GM04503 (cell line): Measurements from ENCODE around the gene P3H3.
"Not testable (repeated sequence)": the region's sequence is repeated elsewhere in the genome, so short reads cannot be mapped to it uniquely, and the experiment has no call there.

ENCODE experiments used
- DNase-seq: peaks from one replicate; pipeline ENCODE4 v3.0.0-alpha.2; 2012; ENCODE audit warnings: low read depth

The P3H3 gene

GRCh38 chr12:6867413-6868210, 39.4 kb downstream of the P3H3 start, which contains the start of gene TPI1:
TSS of gene TPI1 (plus strand) at chr12:6867531. CDS start at chr12:6867567, 36 bp downstream.
- DNase-seq, result no peak

DNA sequence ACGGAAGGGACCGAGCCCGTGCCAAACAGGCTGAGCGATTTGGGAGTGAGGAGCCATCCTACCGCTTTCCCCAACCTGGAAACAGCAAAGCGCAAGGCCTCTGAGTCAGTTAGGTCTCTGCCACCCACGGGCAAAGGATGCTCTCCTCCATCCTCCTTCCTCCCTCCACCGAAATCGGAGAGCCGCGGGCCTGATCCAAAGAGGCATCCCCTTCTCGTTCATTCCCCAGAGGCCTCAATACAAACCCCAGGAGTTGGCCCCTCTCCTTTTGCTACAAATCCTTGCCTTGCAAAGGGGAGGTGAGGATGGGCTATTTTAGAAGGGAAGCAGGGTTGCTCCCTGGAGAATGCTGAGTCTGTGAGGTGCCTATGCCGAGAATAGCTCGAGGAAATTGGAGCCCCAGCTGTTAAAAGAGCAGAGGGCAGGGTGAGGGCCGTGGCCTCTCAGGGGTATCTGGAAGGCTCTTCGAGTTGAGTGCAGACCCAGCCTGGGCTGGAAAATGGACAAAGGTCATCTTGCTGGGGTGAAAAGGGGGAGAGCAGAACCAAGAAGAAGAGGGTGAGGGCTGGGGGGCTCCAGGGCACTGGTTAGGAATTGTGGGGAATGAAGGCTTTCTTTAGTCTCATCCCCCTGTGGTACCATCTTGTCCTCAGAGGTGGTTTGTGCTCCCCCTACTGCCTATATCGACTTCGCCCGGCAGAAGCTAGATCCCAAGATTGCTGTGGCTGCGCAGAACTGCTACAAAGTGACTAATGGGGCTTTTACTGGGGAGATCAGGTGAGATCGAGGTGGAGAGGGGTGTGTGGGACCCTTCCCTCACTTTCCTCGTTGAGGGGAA, 40.2 kb downstream of the P3H3 start:
- no peak for DNase-seq

GRCh38 chr12:6869049-6870021, 41.1 kb downstream of the P3H3 start:
- DNase-seq, result no peak

DNA sequence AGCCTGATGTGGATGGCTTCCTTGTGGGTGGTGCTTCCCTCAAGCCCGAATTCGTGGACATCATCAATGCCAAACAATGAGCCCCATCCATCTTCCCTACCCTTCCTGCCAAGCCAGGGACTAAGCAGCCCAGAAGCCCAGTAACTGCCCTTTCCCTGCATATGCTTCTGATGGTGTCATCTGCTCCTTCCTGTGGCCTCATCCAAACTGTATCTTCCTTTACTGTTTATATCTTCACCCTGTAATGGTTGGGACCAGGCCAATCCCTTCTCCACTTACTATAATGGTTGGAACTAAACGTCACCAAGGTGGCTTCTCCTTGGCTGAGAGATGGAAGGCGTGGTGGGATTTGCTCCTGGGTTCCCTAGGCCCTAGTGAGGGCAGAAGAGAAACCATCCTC, 42.1 kb downstream of the P3H3 start:
- DNase-seq, result not testable (repeated sequence)

- no peak for DNase-seq
Observed at GRCh38 chr12:6871052-6871957, 43.1 kb downstream of the P3H3 start.

DNA sequence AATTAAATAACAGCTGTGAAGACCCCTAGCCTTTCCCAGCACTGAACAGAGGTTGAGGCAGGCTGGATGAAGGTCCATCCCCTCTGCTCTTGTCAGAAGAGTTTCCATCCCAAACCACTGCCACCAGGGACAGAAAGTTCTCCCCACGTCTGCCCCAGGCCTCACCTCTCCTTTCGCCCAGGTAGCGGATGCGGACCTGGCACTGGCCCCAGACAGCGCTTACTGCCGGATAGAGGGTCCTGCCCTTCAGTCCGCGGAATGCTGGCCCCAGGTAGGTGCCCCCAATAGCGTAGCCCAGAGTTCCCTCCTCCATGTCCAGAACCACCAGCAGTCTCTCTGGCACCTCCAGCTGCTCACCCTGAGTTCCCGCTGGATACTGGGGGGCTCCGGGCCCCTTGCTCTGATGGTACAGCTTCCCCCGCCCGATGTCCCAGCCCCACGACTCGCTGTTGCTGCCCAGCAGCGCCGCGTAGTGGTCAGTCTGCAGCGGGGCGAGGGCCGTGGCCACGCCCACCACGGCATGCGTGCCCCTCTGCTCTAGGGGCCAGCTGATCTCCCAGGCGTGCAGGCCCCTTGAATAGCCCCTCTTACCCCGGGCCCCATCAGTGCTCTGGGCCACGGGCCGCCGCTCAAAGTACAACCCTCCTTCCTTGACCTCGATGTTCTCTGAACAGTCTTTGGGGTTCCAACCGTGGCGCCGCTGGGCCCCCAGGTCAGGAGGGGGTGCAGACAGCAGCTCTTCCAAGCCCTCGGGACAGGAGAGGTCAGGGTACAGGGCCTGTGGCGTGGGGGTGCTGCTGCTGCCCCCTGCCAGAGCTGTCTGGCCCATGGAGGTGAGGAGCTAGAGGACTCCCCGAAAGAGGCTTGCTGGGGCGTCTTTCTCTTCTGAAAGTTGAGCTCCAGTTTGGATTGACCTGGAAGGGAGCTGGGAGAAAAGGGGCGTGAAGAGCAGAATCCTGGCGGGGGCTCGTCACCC, 44.2 kb downstream of the P3H3 start:
- DNase-seq, result no peak

DNA sequence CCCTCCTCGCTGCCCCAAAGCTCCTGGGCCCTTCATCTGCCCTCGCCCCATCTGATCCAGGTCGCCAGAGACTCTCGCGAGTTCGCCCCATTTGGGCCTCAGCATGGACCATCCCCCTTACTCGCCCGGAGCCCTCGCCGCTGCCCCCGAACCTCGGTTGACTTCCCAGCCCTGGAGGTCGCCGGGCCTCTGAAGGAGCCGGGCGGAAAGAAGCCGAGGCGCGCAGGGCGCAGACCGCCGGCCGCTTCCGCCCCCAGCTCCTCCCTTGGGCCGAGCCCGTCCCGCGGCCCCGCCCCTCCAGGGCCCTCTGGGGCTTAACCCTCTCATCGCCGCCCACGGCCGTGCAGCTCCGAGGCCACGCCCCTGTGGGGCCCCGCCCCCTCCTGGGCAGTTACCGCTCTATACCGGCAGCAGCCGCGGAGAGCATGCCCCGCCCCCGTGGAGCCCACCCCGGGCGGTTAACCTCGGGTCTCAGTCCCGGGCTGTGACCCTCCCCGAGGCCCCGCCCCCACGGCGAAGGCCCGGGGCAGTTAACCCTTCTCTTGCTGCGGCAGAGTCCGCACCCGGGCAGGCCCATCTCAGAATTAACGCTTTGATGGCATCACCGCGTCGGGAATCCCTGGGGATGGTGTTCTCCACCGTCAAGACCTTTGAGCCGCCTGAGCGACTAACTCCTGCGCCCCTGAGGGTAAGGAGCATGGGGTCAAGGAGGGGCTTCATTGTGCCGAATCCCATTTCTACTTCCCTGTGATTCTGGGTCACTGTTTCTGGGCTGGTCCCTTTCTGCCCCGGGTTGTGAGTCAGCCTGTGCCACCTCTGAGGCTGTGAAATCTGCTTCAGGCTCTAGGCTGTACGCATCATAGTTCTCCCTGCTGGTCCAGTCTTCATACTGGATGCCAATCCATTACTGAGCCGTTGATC, 45.1 kb downstream of the P3H3 start, which contains the start of gene SPSB2:
Gene SPSB2, minus strand, starts transcription at position 210 of the 921 bp plus-strand sequence. CDS start 402 bp downstream, outside the sequence.
- peak; percentile 56 for DNase-seq

DNA sequence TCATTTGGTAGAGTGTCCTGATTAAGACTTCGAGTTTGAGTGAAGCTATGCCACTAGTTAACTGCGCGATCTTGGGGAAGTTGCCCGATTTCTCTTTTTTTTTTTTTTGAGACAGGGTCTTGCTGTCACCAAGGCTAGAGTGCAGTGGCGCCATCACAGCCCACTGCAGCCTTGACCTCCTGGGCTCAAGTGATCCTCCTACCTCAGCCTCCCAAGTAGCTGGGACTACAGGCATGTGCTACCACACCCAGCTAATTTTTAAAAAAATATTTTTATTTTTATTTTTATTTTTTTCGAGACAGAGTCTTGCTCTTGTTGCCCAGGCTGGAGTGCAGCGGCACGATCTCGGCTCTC, 45.8 kb downstream of the P3H3 start:
- DNase-seq, result not testable (repeated sequence)

- not testable (repeated sequence) for DNase-seq
Observed at GRCh38 chr12:6879824-6880223, 51.6 kb downstream of the P3H3 start.

GRCh38 chr12:6883252-6883651, 55.0 kb downstream of the P3H3 start:
- DNase-seq, result no peak

- DNase-seq, result no peak
Observed at GRCh38 chr12:6883683-6884082, 55.5 kb downstream of the P3H3 start.

GRCh38 chr12:6884539-6884938, 56.3 kb downstream of the P3H3 start:
- DNase-seq, result no peak

DNA sequence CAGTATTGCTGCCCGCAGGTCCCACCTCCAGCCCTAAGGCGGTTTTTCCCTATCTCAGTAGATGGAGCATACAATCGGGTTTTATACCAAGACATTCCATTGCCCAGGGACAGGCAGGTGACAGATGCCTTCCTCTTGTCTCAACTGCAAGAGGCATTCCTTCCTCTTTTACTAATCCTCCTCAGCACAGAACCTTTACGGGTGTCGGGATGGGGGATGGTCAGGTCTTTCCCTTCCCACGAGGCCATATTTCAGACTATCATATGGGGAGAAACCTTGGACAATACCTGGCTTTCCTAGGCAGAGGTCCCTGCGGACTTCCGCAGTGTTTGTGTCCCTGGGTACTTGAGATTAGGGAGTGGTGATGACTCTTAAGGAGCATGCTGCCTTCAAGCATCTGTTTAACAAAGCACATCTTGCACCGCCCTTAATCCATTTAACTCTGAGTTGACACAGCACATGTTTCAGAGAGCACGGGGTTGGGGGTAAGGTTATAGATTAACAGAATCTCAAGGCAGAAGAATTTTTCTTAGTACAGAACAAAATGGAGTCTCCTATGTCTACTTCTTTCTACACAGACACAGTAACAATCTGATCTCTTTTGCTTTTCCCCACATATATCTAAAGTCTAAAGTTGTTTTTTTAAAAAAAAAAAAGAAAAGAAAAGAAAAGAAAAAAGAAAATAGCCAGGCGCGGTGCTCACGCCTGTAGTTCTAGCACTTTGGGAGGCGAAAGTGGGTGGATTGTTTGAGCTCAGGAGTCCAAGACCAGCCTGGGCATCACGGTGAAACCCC, 58.2 kb downstream of the P3H3 start:
- DNase-seq, result not testable (repeated sequence)

DNA sequence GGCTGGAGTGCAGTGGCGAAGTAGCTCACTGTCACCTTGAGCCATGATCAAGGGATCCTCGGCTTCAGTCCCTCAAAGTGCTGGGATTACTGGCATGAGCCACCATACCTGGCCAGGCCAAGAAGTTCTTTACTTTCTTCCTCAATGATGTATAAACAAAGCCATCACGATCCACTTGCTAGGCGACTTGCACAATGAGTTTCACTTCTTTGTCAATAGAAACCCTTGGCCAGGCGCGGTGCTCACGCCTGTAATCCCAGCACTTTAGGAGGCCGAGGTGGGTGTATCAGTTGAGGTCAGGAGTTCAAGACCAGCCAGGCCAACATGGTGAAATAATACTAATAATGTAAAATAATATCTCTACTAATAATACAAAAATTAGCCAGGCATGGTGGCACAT, 59.3 kb downstream of the P3H3 start:
- no peak for DNase-seq

DNA sequence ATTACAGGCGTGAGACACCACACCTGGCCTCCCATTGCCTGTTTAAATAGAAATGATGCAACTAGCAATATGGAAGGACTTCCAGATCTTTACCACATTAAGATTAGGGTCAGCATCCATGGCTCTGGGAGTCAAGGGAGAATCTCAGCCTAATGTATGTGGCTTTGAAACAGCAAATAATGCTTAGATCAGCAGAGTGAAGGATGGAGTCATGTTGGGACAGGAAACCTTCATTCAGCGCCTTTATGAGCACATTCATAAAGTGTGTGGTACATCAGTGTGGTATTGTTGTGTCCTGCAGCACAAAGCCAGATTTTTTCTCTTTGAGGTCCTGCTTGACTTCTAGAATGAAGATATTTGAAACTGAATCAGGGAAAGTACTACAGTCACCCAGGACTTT, 60.2 kb downstream of the P3H3 start:
- DNase-seq, result no peak

GRCh38 chr12:6888794-6889193, 60.6 kb downstream of the P3H3 start:
- DNase-seq, result not testable (repeated sequence)
